Raji (cell line): ENCODE data around the gene MAGEA8.
"Not testable (repeated sequence)": the region's sequence is repeated elsewhere in the genome, so short reads cannot be mapped to it uniquely, and the experiment has no call there.

Source experiments
- POLR2A ChIP-seq: IDR thresholded peaks from 2 replicates; pipeline ENCODE4 v1.6.1; 2011; ENCODE audit warnings: low read depth, low read length, control low read depth; ENCODE audit not compliant: insufficient read depth

Gene MAGEA8

DNA sequence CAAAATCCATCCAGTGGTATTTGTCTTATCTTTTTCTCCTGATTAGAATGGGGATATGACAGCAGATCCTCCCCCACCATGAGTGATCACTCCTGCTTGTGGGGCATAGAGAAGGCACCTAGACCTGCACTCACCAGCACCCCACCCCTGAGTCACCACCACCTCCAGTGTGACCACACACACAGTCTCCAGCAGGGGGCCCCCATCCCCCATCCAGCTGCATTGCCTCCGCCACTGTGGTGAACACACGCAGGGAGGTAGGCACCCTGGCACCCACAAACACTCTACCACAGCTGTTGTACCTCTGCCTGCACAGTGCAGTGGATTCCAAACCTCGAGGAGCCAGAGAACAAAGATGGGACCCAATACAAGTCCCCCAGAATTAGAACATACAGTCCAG is 9.0 kb upstream of the MAGEA8 start:
- TF ChIP-seq POLR2A = no peak

DNA sequence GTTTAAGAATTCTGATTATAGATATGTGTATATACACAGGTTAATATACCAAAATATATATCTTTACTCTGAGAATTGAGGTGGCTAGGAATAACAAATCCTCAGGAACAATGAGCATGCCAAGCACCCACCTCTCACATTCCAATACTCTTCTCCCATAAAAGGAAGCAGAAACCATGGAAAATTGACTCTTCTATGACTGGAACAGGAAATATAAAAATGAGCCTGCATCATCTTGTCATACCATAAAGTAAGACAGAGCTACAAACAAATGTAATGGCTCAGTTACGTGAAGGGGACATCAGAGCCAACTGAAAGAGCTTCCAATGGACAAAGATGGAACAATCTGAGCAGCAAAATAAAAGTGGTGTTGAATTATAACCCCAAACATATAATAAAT is 3.8 kb upstream of the MAGEA8 start:
- TF ChIP-seq POLR2A = no peak

DNA sequence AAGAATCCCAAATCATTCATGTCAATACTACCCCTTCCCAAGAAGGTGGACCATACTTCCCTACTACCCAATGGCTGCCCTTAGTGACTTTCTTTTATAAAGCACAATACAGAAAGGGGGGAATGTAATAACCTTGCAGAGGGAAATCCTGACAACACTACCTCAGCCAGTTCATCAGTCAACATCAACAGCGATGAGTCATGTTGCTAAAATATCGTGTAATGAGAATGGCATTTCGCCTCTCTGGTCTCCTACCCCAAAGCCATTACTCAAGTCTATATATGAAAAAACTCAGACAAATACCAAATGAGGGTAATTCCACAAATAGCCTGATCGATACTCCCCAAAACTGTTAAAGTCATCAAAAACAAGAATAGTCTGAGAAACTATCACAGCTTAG is 3.3 kb upstream of the MAGEA8 start:
- TF ChIP-seq POLR2A = no peak

DNA sequence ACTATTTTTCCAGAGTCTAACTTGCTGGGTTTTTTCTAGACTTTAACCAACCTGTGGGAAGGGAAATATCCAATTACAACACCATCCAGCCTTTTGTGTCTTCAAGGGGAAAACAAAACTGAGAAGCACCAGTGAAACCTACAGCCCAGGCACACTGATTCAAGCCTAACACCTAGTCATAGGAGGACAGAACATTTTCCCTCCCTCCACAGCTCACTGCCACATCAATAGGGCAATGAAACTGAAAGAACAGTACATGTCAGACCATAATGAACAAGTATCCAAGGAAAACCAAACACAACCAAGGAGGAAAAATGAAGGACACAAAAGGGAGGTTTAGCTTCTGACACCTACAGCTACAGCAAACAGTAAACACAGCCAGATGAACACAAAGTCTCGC is 17.6 kb downstream of the MAGEA8 start:
- no peak for TF ChIP-seq POLR2A

DNA sequence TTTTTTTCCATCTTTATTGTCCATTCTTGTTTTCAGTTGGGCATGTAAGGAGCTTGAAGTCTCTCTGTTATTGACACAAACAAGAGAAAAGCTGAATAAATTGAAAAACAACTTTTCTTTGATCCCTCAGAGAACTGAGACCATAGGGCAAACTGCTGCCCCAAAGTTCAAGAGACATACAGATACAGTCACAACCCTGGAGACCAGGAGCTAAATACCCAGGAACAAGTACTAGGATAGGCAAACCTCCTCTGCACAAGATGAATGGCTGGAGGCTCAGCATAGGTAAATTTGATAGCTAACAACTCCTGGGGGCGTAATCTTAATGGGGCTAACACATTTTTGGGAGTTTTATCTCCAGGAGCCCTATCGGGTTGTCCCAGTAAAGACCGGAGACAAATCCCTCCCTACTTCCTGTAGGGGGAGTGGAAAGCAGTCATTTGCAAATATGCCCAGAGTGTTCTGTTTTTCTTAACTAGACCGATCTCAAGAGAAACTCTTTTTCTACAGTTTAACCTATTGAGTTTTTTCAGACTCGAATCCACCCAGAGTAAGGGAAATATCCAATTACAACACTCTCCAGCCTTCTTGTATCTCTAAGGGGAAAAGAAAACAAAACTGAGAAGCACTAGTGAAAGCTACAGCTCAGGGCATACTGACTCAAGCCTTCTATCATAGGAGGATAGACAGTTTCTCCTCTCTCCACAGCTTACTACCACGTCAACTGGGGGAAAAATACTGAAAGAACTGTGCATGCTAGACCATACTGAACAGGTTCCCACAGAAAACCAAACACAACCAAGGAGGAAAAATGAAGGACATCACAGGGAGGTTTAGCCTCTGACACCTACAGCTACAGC is 23.1 kb downstream of the MAGEA8 start:
- no peak for TF ChIP-seq POLR2A

DNA sequence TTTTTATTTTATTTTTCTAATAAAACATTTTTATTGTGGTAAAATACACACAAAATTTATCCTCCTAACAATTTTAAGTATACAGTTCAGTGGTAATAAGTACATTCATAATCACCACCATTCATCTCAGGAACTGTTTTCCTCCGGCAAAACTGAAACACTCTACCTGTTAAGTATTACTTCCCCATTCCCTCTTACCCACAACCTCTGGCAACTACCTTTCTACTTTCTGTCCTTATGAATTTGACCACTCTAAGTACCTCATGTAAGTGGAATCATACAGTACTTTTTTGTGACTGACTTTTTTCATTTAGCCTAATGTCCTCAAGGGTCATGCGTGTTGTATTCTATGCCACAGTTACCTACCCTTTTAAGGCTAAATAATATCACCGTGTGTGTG is 27.3 kb downstream of the MAGEA8 start:
- no peak for TF ChIP-seq POLR2A

DNA sequence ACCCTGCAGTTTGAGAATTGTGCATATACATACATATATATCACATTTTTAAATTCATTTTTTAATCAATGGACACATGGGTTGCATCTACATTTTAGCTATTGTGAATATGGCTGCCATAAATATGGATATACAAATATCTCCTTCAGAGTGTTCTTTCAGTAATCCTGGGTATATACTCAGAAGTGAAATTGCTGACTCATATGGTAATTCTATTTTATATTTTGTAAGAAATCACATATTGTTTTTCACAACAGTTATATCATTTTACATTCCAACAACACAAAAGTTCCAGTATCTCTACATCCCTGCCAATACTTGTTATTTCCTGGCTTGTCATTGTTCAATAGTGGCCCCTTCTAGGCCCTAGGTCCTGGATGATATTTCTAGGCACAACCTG is 27.7 kb downstream of the MAGEA8 start:
- no peak for TF ChIP-seq POLR2A

DNA sequence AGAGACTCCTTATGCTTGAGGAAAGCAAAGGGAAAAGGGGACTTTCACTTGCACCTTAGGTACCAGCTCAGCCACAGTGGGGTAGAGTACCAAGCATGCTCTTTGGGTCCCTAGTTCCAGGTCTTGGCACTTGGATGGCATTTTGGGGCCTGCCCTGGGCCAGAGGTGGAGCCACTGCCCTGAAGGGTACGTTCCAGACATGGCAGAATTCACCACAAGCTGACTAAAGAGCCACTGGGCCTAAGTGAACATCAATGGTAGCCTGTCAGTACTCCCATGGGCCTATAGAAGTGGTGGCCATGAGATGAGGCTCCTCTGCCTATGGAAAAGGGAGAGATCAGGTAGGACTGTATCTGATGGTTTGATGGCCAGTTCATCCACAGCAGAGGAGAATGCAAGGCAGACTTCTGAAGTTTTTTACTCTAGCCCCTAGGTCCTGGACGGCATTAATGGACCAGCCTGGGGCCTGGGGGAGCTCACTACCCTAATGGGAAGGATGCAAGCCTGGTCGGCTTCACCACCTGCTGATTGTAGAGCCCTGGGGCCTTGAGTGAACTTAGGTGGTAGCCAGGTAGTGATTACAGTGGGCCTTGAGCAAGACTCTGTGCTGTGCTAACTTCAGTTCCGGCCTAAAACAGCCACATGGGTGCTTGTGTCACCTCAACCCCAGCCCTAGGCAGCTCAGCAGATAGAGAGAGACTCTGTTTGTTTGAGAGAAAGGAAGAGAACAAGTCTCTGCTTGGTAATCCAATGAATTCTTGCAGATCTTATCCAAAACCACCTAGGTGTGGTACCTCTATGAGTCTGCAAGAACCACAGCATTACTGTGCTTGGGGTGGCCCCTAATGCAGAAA is 28.6 kb downstream of the MAGEA8 start:
- TF ChIP-seq POLR2A = no peak

DNA sequence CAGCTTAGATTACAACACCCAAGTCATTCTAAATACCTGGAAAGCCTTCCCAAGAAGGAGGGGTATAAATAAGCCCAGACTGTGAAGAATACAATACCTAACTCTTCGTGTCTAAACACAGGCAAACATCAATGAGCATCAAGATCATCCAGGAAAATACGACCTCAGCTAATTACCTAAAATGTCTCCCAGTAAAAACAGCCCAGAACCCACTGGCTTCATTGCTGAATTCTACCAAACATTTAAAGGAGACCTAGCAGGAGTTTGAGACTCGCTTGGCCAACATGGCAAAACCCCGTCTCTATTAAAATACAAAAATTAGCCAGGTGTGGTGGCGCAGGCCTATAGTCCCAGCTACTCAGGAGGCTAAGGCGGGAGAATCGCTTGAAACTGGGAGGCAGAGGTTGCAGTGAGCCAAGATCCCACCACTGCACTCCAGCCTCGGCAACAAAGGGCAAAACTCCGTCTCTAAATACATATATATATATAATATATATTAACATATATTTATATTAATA is 29.3 kb downstream of the MAGEA8 start:
- TF ChIP-seq POLR2A = no peak

DNA sequence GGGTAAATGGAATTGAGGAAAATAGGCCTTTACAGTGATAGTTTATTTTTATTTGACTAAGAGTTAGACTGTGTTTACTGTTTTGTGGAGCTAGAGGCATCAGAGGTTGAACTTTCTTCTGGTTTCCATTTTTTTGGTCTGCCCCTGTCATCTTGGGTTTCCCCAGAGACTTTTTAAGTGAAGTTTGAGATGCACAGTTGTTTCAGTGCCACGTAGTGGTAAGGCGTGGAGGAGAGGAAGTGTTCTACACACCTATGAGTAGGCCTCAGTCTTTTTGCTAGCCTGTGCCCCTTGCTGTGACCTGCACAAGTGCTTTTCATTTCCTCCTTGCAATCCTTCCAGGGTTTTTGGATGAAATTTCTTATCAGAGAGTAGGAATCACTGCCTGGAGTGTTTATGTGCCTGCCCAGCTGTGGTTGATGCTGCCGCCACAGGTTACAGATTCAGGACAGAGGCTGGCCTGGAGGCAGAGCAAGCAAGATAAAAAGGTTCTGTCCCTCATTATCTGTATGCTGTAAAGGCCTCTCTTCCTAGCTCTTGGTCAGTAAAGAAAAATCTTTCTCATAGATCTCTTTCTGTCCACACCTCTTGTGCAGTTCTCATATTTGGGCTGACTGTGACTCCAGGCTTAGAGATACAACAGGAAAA is 35.9 kb downstream of the MAGEA8 start:
- no peak for TF ChIP-seq POLR2A

DNA sequence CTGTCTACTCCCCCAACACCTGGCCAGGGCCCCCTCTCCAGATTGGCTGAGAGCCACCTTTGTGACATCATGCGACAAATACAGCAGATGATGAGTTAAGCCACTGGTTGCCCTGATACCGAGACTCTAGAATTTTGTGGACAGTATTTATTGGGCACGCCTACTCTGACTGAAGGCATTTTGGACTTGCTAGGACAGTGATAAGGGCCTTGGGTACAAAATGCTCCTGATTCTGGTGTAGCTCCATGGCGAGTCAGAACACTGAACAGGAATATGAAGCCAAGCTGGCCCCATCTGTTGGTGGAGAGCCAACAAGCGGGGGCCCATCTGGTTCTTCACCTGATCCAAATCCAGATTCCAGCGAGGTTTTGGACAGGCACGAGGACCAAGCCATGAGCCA is 48.4 kb downstream of the MAGEA8 start, which contains the start of gene HSFX4:
HSFX4 (plus strand) TSS at position 174 of the 400 bp plus-strand sequence; CDS start at position 246, 72 bp downstream.
- TF ChIP-seq POLR2A = not testable (repeated sequence)
